Measurements from ENCODE around the gene ROR2.

- TF ChIP-seq EZH2phosphoT487 (IDR thresholded peaks at IDR 0.05; ENCODE audit: insufficient read depth, low read depth) (no peak), EZH2 (IDR thresholded peaks at IDR 0.05; ENCODE audit: insufficient read depth, poor library complexity, severe bottlenecking) (no peak)
These were observed 415.7 kb downstream of the ROR2 start for GRCh38 chr9:91534374-91534773.

Data from GM23248 (cell line).